ENCODE results near the gene PCSK7.

Gene PCSK7

GRCh38 chr11:117182551-117182935, 49.3 kb downstream of the PCSK7 start:
- Histone ChIP-seq H3K4me3 (no peak overlapping the region), H3K27ac (no peak overlapping the region)
- DNase-seq (ENCODE audit: low spot score): no peak
- no peak for TF ChIP-seq CTCF (IDR thresholded peaks at IDR 0.05)

- DNase-seq (ENCODE audit: low spot score): peak; percentile 74
- peak overlapping the region; percentile 32 for H3K4me3 ChIP-seq
- no peak for TF ChIP-seq CTCF (IDR thresholded peaks at IDR 0.05)
- H3K27ac ChIP-seq: peak overlapping the region in 1 of 2 donors; percentile 47
These were observed 50.0 kb downstream of the PCSK7 start for GRCh38 chr11:117181586-117182550.

- H3K27ac ChIP-seq: peak overlapping the region in 1 of 2 donors; percentile 47
- DNase-seq (ENCODE audit: low spot score): peak; percentile 79
- TF ChIP-seq CTCF (IDR thresholded peaks at IDR 0.05): peak; percentile 37
- peak overlapping the region; percentile 32 for H3K4me3 ChIP-seq
These were observed 51.0 kb downstream of the PCSK7 start for GRCh38 chr11:117180661-117181585.

- DNase-seq (ENCODE audit: low spot score): no peak
- peak overlapping the region; percentile 80 for H3K4me3 ChIP-seq
- peak overlapping the region; percentile 97 for H3K27ac ChIP-seq
- TF ChIP-seq CTCF (IDR thresholded peaks at IDR 0.05): no peak
These were observed 51.9 kb downstream of the PCSK7 start for GRCh38 chr11:117180020-117180419.

- no peak for TF ChIP-seq CTCF (IDR thresholded peaks at IDR 0.05)
- H3K4me3 ChIP-seq: peak overlapping the region; percentile 80
- peak; percentile 76 for DNase-seq (ENCODE audit: low spot score)
These were observed 52.5 kb downstream of the PCSK7 start for GRCh38 chr11:117179048-117179999.

More at GRCh38 chr11:117179048-117179999, 52.5 kb downstream of the PCSK7 start:
- peak overlapping the region; percentile 97 for H3K27ac ChIP-seq

Measured in coronary artery (tissue), 2 donors.